ENCODE data around the gene SPEF1.

SPEF1 gene

DNA sequence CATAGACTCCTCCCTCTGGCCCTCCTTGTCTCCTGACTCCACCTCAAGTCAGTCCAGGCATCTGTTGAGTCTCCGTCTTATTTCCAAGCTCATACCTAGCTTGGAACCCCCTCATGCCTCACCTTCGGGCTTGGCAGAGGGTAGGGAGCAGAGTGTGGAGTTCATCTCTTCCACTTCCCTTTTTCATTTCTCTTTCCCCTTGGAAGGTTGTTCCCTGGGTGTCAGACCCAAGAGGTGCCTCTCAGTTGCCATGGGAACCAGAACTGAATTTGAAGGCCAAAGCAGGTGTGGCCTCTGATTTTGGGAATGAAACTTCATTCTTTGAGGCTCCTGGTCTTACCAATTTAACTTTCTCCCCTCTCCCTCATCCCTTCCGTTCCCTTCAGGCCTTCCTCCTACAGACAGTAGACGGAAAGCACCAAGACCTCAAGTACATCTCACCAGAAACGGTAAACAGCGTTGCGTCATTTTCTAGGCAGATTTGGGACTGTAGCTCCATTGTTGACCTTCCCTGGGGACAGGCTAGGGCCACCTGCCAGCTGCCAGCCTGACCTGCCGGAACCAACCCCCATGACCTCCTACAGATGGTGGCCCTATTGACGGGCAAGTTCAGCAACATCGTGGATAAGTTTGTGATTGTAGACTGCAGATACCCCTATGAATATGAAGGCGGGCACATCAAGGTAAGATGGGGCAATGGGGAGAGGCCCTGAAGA lies 21.4 kb upstream of the SPEF1 start:
- no peak for DNase-seq
- H3K27me3 Mint-ChIP-seq (ENCODE audit: low read depth, poor library complexity) = peaks cover 5% of the 10 kb centered on the region
- TF ChIP-seq CTCF (IDR thresholded peaks at IDR 0.05) = no peak
- no peak overlapping the region for H3K4me3 Mint-ChIP-seq
- no peaks in the 10 kb centered on the region for H3K9me3 Mint-ChIP-seq
- peak overlapping the region; percentile 32 for H3K27ac Mint-ChIP-seq
- H3K36me3 Mint-ChIP-seq (ENCODE audit: low read depth) = peaks cover 27% of the 10 kb centered on the region
- peaks cover 53% of the 10 kb centered on the region for H3K4me1 Mint-ChIP-seq

GRCh38 chr20:3801846-3802245 lies 20.6 kb upstream of the SPEF1 start:
- Mint-ChIP-seq H3K27me3 (ENCODE audit: low read depth, poor library complexity) (peaks cover 7% of the 10 kb centered on the region), H3K4me3 (no peak overlapping the region), H3K27ac (no peak overlapping the region), H3K4me1 (peaks cover 53% of the 10 kb centered on the region), H3K9me3 (no peaks in the 10 kb centered on the region), H3K36me3 (ENCODE audit: low read depth) (peaks cover 27% of the 10 kb centered on the region)
- no peak for TF ChIP-seq CTCF (IDR thresholded peaks at IDR 0.05)
- DNase-seq = no peak

DNA sequence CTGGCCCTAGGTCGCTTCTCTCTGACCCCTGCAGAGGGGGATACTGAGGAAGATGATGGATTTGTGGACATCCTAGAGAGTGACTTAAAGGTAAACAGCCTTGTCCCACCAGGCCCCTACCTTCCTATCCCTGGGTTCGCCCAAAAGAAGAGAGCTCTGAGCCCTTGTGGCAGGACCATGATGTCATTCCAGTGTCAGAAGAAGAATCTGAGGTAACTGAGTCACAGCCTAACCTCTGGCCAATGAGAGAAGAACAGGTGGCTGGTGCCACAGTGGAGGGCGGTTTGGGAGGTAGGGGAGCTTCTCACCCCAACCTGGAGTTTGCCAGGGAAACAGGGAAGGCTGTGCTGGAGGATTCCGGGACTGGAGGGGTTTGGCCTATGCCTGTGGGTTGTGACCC lies 20.1 kb upstream of the SPEF1 start:
- Mint-ChIP-seq H3K4me3 (no peak overlapping the region), H3K27ac (no peak overlapping the region), H3K9me3 (no peaks in the 10 kb centered on the region), H3K4me1 (peaks cover 54% of the 10 kb centered on the region), H3K27me3 (ENCODE audit: low read depth, poor library complexity) (peaks cover 7% of the 10 kb centered on the region), H3K36me3 (ENCODE audit: low read depth) (peaks cover 27% of the 10 kb centered on the region)
- no peak for DNase-seq
- TF ChIP-seq CTCF (IDR thresholded peaks at IDR 0.05) = no peak

DNA sequence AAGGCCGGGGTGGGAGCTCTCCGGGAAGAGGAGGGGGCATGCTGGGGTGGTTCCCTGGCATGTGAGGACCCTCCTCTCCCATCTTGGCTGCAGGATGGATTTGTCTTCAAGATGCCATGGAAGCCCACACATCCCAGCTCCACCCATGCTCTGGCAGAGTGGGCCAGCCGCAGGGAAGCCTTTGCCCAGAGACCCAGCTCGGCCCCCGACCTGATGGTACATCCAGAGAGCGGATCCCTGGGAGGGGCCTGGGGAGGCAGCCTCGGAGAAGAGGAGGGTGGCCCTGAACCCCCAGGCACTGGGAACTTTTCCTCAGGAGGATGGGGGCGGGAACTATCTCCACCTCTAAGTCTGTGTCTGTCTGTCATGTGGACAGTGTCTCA lies 19.6 kb upstream of the SPEF1 start:
- no peaks in the 10 kb centered on the region for H3K9me3 Mint-ChIP-seq
- H3K4me1 Mint-ChIP-seq = peaks cover 54% of the 10 kb centered on the region
- H3K4me3 Mint-ChIP-seq = no peak overlapping the region
- TF ChIP-seq CTCF (IDR thresholded peaks at IDR 0.05) = no peak
- H3K36me3 Mint-ChIP-seq (ENCODE audit: low read depth) = peaks cover 27% of the 10 kb centered on the region
- peaks cover 7% of the 10 kb centered on the region for H3K27me3 Mint-ChIP-seq (ENCODE audit: low read depth, poor library complexity)
- H3K27ac Mint-ChIP-seq = no peak overlapping the region
- no peak for DNase-seq

GRCh38 chr20:3800256-3800877 lies 19.1 kb upstream of the SPEF1 start:
- Mint-ChIP-seq H3K27ac (peak overlapping the region; percentile 69), H3K9me3 (no peaks in the 10 kb centered on the region), H3K27me3 (ENCODE audit: low read depth, poor library complexity) (peaks cover 7% of the 10 kb centered on the region), H3K36me3 (ENCODE audit: low read depth) (peaks cover 25% of the 10 kb centered on the region), H3K4me3 (peak overlapping the region; percentile 12), H3K4me1 (peaks cover 53% of the 10 kb centered on the region)
- TF ChIP-seq CTCF (IDR thresholded peaks at IDR 0.05) = no peak
- no peak for DNase-seq

DNA sequence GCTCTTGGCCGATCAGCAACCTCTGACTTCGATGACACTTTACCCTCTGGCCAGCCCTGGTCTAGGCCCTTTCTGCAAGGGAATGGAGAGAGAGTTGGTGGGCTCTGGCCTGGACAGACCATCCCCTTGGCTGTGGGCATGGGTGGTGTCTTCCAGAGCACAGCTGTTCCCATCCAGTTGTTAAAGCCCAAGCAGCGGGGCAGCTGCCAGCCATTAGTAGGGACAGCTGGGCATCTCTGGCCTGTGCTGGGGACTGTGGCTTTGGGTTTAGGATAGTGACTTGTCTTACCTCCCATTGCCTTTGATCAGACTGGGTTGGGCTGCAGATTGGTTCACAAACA lies 17.6 kb upstream of the SPEF1 start:
- no peak for TF ChIP-seq CTCF (IDR thresholded peaks at IDR 0.05)
- DNase-seq = no peak
- Mint-ChIP-seq H3K4me1 (peaks cover 52% of the 10 kb centered on the region), H3K4me3 (peak overlapping the region; percentile 23), H3K9me3 (no peaks in the 10 kb centered on the region), H3K27ac (no peak overlapping the region), H3K27me3 (ENCODE audit: low read depth, poor library complexity) (peaks cover 11% of the 10 kb centered on the region), H3K36me3 (ENCODE audit: low read depth) (peaks cover 15% of the 10 kb centered on the region)
